ENCODE measurements around the gene KIRREL3.

KIRREL3 gene

GRCh38 chr11:126416542-126417090 is 584.0 kb downstream of the KIRREL3 start:
- Histone ChIP-seq H3K27me3 (ENCODE audit: low read depth) (no peaks in the 10 kb centered on the region), H3K4me1 (no peaks in the 10 kb centered on the region), H3K9me3 (no peaks in the 10 kb centered on the region), H3K4me3 (no peak overlapping the region), H3K36me3 (replicated peaks) (peaks cover 2% of the 10 kb centered on the region; the same call in 1 of the 2 replicates)
- DNase-seq (ENCODE audit: low spot score in 2 of 2) = no peak
- in situ Hi-C loops (cut with MboI; ENCODE audit: low sequenced_read_pairs) = no loop called here

DNA sequence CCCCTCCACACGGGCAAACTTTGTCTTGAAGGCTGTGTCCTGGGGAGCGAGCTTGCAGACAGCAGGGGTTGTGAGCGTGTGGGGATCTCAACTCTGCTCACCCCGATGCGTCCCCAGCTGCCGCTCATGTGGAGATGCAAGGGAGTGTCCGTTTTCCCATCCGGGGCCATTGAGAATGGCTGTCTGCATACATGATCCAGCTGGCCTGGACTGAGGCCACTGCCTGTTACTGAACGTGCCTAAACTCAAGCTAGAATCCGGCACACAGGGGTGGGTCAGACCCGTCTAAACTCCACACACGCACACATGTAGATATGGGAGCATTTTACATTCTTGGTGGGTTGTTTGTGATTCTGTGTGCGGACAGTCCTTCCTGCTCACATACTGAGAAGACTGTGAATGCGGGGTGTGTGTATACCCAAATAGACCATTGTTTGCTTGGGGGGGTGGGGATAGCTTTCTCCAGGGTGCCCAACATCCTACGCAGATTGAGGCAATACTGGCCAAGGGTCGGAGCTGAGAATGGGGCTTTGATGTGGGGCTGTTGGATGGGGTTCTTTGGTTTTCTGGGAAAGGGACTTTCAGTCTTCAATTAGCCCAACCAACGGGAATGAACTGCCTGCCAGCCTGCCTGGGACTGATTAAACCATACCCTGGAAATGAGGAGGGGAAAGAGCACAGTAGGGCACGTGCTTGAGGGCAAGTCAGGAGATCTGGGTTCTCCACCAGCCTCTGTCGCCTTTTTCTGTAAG is 584.7 kb downstream of the KIRREL3 start:
- in situ Hi-C loops (cut with MboI; ENCODE audit: low sequenced_read_pairs) = no loop called here

DNA sequence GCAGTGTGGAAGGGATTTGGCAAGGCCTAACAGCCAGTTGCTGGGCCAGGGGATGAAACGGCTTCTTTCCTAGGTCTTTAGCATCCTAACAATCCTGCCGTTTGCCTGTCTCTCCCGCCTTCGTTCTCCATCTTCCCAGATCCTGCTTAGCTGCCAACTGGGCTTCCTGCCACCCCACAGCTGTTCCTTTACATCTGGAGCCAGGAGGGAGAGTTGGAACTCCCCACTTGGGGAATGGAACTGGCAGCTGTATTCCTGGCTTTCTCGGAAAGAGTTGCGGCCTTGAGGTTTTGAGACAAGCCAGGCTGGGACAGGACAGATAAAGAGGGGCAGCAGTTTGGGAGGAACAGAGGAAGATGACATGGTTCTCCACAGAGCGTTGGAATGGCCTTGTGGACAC is 585.4 kb downstream of the KIRREL3 start:
- in situ Hi-C loops (cut with MboI; ENCODE audit: low sequenced_read_pairs) = no loop called here

More for the DNA sequence above, 584.7 kb downstream of the KIRREL3 start:
- H3K4me1 ChIP-seq = no peaks in the 10 kb centered on the region
- H3K36me3 ChIP-seq (replicated peaks) = peaks cover 2% of the 10 kb centered on the region; the same call in 1 of the 2 replicates
- H3K9me3 ChIP-seq = no peaks in the 10 kb centered on the region
- no peak overlapping the region for H3K4me3 ChIP-seq
- H3K27me3 ChIP-seq (ENCODE audit: low read depth) = no peaks in the 10 kb centered on the region
- no peak for DNase-seq (ENCODE audit: low spot score in 2 of 2)

DNA sequence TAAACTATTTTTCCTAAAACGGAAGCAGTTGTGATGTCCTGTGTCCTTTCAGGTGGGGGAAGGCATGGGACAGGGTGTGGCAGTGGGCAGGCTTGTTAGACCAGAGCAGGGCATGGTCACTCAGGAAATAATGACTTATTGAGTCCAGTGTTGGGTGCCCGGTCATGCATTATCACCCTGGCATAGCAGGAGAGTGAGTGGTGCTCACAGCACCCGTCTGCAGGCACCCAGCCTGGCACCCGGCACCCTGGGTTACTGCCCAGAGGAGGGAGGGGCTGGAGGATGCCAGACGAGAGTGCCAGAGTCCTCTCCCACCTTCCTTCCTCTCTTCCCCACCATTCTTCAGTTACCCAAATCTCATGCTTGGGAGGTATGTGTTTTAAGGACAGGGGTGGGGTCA is 586.0 kb downstream of the KIRREL3 start:
- in situ Hi-C loops (cut with MboI; ENCODE audit: low sequenced_read_pairs) = no loop called here
- Histone ChIP-seq H3K9me3 (no peaks in the 10 kb centered on the region), H3K36me3 (replicated peaks) (peaks cover 2% of the 10 kb centered on the region; the same call in 1 of the 2 replicates), H3K4me1 (no peaks in the 10 kb centered on the region), H3K4me3 (no peak overlapping the region), H3K27me3 (ENCODE audit: low read depth) (no peaks in the 10 kb centered on the region)
- no peak for DNase-seq (ENCODE audit: low spot score in 2 of 2)

More for the DNA sequence above, 585.4 kb downstream of the KIRREL3 start:
- Histone ChIP-seq H3K9me3 (no peaks in the 10 kb centered on the region), H3K4me3 (no peak overlapping the region), H3K27me3 (ENCODE audit: low read depth) (no peaks in the 10 kb centered on the region), H3K4me1 (no peaks in the 10 kb centered on the region), H3K36me3 (replicated peaks) (peaks cover 2% of the 10 kb centered on the region; the same call in 1 of the 2 replicates)
- no peak for DNase-seq (ENCODE audit: low spot score in 2 of 2)

DNA sequence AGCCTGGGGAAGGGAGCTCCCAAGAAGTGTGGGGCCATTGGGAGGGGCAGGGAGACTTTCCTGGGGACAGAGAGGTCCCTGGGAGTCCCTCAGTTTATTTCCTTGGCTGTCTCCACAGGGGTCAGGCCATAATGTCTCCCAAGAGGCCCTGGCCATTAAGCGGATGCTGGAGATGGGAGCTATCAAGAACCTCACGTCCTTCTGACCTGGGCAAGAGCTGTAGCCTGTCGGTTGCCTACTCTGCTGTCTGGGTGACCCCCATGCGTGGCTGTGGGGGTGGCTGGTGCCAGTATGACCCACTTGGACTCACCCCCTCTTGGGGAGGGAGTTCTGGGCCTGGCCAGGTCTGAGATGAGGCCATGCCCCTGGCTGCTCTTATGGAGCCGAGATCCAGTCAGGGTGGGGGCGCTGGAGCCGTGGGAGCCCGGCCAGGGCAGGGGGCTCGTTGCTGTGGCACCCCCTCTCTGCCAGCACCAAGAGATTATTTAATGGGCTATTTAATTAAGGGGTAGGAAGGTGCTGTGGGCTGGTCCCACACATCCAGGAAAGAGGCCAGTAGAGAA is 586.6 kb downstream of the KIRREL3 start:
- peaks cover 2% of the 10 kb centered on the region; the same call in 1 of the 2 replicates for H3K36me3 ChIP-seq (replicated peaks)
- H3K27me3 ChIP-seq (ENCODE audit: low read depth) = no peaks in the 10 kb centered on the region
- in situ Hi-C loops (cut with MboI; ENCODE audit: low sequenced_read_pairs) = no loop called here
- no peak for DNase-seq (ENCODE audit: low spot score in 2 of 2)
- H3K9me3 ChIP-seq = no peaks in the 10 kb centered on the region
- no peak overlapping the region for H3K4me3 ChIP-seq
- no peaks in the 10 kb centered on the region for H3K4me1 ChIP-seq

DNA sequence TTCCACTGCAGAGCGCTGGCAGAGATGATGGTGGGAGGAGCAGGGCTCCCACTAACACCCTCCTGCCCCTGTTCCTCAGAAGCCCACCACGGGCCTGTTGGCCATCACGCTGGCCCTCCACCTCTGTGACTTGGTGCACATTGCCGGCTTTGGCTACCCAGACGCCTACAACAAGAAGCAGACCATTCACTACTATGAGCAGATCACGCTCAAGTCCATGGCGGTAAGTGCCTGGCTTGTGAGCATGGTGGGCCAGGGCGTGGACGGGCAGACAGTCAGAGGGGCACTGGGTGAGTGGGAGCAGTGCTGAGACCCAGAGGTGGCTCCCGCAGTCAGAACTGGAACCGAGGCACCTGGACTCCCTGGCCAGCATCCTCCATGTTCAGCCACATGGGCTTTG is 587.1 kb downstream of the KIRREL3 start:
- no peak overlapping the region for H3K4me3 ChIP-seq
- H3K27me3 ChIP-seq (ENCODE audit: low read depth) = no peaks in the 10 kb centered on the region
- H3K36me3 ChIP-seq (replicated peaks) = peaks cover 2% of the 10 kb centered on the region; the same call in 1 of the 2 replicates
- no peaks in the 10 kb centered on the region for H3K9me3 ChIP-seq
- DNase-seq (ENCODE audit: low spot score in 2 of 2) = no peak
- in situ Hi-C loops (cut with MboI; ENCODE audit: low sequenced_read_pairs) = no loop called here
- no peaks in the 10 kb centered on the region for H3K4me1 ChIP-seq

DNA sequence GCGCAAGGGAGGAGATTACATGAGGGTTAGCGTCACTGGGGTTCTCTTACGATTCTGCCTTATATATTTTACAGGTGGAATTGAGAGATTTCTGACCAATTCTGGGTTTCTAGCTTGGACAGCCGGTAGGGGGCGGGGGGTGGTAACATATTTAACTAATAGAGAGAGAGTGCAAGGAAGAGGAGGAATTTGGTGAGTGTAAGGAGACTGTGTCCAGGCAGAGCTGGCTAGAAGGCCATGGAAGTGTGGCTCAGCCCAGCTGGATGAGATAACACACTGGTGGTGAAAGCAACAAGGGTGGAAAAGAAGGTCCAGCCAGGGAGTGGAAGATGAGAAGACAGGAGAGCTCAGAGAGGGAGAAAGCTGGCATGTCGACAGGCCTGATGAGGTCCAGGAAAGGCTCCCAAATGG is 588.6 kb downstream of the KIRREL3 start:
- in situ Hi-C loops (cut with MboI; ENCODE audit: low sequenced_read_pairs) = no loop called here
- H3K9me3 ChIP-seq = no peaks in the 10 kb centered on the region
- no peak overlapping the region for H3K4me3 ChIP-seq
- H3K4me1 ChIP-seq = no peaks in the 10 kb centered on the region
- peaks cover 2% of the 10 kb centered on the region; the same call in 1 of the 2 replicates for H3K36me3 ChIP-seq (replicated peaks)
- H3K27me3 ChIP-seq (ENCODE audit: low read depth) = no peaks in the 10 kb centered on the region
- no peak for DNase-seq (ENCODE audit: low spot score in 2 of 2)

DNA sequence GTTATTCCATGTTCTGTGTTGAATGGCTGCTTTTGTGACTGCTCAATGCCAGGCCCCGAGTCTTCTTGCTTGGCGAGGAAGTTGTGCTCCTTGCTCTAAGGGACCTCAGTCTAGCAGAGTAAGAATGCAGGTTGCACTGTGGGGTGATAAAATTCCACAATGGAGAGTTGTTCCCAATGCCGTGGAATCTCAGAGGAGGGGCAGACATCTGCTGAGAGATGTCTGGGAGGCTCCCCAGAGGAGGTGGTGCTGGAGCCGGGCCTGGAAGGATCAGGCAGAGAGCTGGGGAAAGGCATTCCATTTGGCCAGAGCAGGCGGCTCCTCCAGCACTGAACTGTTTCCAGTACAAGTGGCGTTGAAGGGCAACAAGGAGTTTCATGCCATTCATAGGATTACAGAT is 589.9 kb downstream of the KIRREL3 start:
- in situ Hi-C loops (cut with MboI; ENCODE audit: low sequenced_read_pairs) = no loop called here
- no peak for DNase-seq (ENCODE audit: low spot score in 2 of 2)

GRCh38 chr11:126409620-126409985 is 591.0 kb downstream of the KIRREL3 start:
- Histone ChIP-seq H3K4me1 (no peaks in the 10 kb centered on the region), H3K27me3 (ENCODE audit: low read depth) (no peaks in the 10 kb centered on the region), H3K36me3 (replicated peaks) (peaks cover 2% of the 10 kb centered on the region; the same call in 1 of the 2 replicates), H3K9me3 (no peaks in the 10 kb centered on the region), H3K4me3 (no peak overlapping the region)
- DNase-seq (ENCODE audit: low spot score in 2 of 2) = no peak
- in situ Hi-C loops (cut with MboI; ENCODE audit: low sequenced_read_pairs) = no loop called here

More for the DNA sequence above, 589.9 kb downstream of the KIRREL3 start:
- H3K36me3 ChIP-seq (replicated peaks) = peaks cover 2% of the 10 kb centered on the region; the same call in 1 of the 2 replicates
- no peaks in the 10 kb centered on the region for H3K9me3 ChIP-seq
- no peaks in the 10 kb centered on the region for H3K4me1 ChIP-seq
- no peak overlapping the region for H3K4me3 ChIP-seq
- H3K27me3 ChIP-seq (ENCODE audit: low read depth) = no peaks in the 10 kb centered on the region

GRCh38 chr11:126408901-126409619 is 591.5 kb downstream of the KIRREL3 start:
- no peaks in the 10 kb centered on the region; the same call in 1 of the 2 replicates for H3K4me1 ChIP-seq
- no peaks in the 10 kb centered on the region for H3K9me3 ChIP-seq
- H3K36me3 ChIP-seq (replicated peaks) = peaks cover 2% of the 10 kb centered on the region; the same call in 1 of the 2 replicates
- no peak overlapping the region for H3K4me3 ChIP-seq
- no peaks in the 10 kb centered on the region for H3K27me3 ChIP-seq (ENCODE audit: low read depth)
- in situ Hi-C loops (cut with MboI; ENCODE audit: low sequenced_read_pairs) = no loop called here
- no peak for DNase-seq (ENCODE audit: low spot score in 2 of 2)

GRCh38 chr11:126408496-126408895 is 592.1 kb downstream of the KIRREL3 start:
- Histone ChIP-seq H3K27me3 (ENCODE audit: low read depth) (no peaks in the 10 kb centered on the region), H3K4me3 (no peak overlapping the region), H3K9me3 (no peaks in the 10 kb centered on the region), H3K36me3 (replicated peaks) (peaks cover 2% of the 10 kb centered on the region; the same call in 1 of the 2 replicates), H3K4me1 (peaks cover 4% of the 10 kb centered on the region)
- DNase-seq (ENCODE audit: low spot score in 2 of 2) = no peak
- in situ Hi-C loops (cut with MboI; ENCODE audit: low sequenced_read_pairs) = no loop called here

DNA sequence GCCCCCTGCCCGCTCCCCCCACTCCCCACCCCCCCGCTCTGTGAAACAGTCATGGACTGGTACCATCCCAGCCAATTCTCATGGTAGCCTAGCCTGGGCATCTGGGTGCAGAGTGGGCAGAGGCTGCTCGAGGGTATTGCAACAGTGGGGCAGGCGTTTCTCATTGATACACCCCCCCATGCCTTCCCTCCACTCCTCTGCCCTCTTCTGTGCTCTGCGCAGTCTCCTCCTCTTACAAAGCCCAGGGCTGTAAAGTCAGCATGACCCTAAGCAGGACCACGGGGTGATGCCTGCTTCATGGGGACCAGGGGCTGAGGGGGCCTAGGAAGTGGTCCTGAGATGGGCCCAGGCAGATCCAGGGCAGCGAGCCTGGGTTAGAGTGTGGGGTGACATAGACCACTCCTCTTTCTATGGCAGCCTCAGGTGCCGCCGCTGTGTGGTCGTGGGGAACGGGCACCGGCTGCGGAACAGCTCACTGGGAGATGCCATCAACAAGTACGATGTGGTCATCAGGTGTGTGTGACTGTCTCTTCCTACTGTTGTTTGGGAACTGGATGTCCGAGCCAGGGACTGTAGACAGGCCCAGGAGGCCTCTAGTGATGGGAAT is 592.8 kb downstream of the KIRREL3 start:
- in situ Hi-C loops (cut with MboI; ENCODE audit: low sequenced_read_pairs) = no loop called here
- peaks cover 11% of the 10 kb centered on the region for H3K4me1 ChIP-seq
- H3K4me3 ChIP-seq = no peak overlapping the region
- no peak for DNase-seq (ENCODE audit: low spot score in 2 of 2)
- no peaks in the 10 kb centered on the region for H3K9me3 ChIP-seq
- H3K36me3 ChIP-seq (replicated peaks) = no peaks in the 10 kb centered on the region; the same call in 1 of the 2 replicates
- H3K27me3 ChIP-seq (ENCODE audit: low read depth) = no peaks in the 10 kb centered on the region

GRCh38 chr11:126407101-126407521 is 593.5 kb downstream of the KIRREL3 start:
- no peak for DNase-seq (ENCODE audit: low spot score in 2 of 2)
- no peaks in the 10 kb centered on the region for H3K9me3 ChIP-seq
- no peaks in the 10 kb centered on the region for H3K27me3 ChIP-seq (ENCODE audit: low read depth)
- no peak overlapping the region for H3K4me3 ChIP-seq
- in situ Hi-C loops (cut with MboI; ENCODE audit: low sequenced_read_pairs) = no loop called here
- H3K36me3 ChIP-seq (replicated peaks) = no peaks in the 10 kb centered on the region; the same call in 1 of the 2 replicates
- H3K4me1 ChIP-seq = peaks cover 15% of the 10 kb centered on the region

Measured in HAP-1 (cell line).